MM.1S (cell line): ENCODE results near the gene RRAGD.
A peak's percentile ranks its signal among the peaks of the same experiment; 100 is the strongest.

Source experiments
- DNase-seq: peaks from one replicate; pipeline ENCODE4 v3.0.0-alpha.2; 2015
- H2AFZ ChIP-seq: fragments of 300-600 bp; sonication (generic); 2 replicates; pipeline ENCODE4 v1.6.0; 2016; ENCODE audit warnings: antibody characterized with exemption, low read length
- H3F3A ChIP-seq: fragments of 300-600 bp; sonication (generic); 2 replicates; pipeline ENCODE4 v1.6.1; 2016; ENCODE audit warnings: mild to moderate bottlenecking, antibody characterized with exemption, low read length, moderate library complexity, mixed read lengths; ENCODE audit not compliant: insufficient read depth
- H3K27ac ChIP-seq: fragments of 300-600 bp; sonication (generic); 2 replicates; pipeline ENCODE4 v1.5.1; 2016; ENCODE audit warnings: mild to moderate bottlenecking, low read length
- H3K27me3 ChIP-seq: fragments of 300-600 bp; sonication (generic); replicated peaks from 2 replicates; pipeline ENCODE4 v1.6.0; 2016; ENCODE audit warnings: low read length; ENCODE audit not compliant: insufficient read depth
- H3K36me3 ChIP-seq: fragments of 300-600 bp; sonication (generic); replicated peaks from 2 replicates; pipeline ENCODE4 v1.6.1; 2016; ENCODE audit warnings: mild to moderate bottlenecking, low read length, mixed read lengths; ENCODE audit not compliant: insufficient read depth
- H3K4me1 ChIP-seq: fragments of 300-600 bp; sonication (generic); 2 replicates; pipeline ENCODE4 v1.6.1; 2016; ENCODE audit warnings: low read length, mixed read lengths
- H3K4me2 ChIP-seq: fragments of 300-600 bp; sonication (generic); 2 replicates; pipeline ENCODE4 v1.6.0; 2016; ENCODE audit warnings: low read depth, low read length
- H3K4me3 ChIP-seq: fragments of 300-600 bp; sonication (generic); 2 replicates; pipeline ENCODE4 v1.5.1; 2016; ENCODE audit warnings: low read length, mixed read lengths
- H3K79me2 ChIP-seq: fragments of 300-600 bp; sonication (generic); 2 replicates; pipeline ENCODE4 v1.6.1; 2016; ENCODE audit warnings: mixed run types, low read length, mixed read lengths
- H3K9ac ChIP-seq: fragments of 300-600 bp; sonication (generic); 2 replicates; pipeline ENCODE4 v1.6.1; 2016; ENCODE audit warnings: low read length, mixed read lengths
- H3K9me2 ChIP-seq: fragments of 300-600 bp; sonication (generic); replicated peaks from 2 replicates; pipeline ENCODE4 v1.6.1; 2016; ENCODE audit warnings: mild to moderate bottlenecking, low read length, mixed read lengths; ENCODE audit not compliant: insufficient read depth
- H3K9me3 ChIP-seq: fragments of 300-600 bp; sonication (generic); replicated peaks from 2 replicates; pipeline ENCODE4 v1.6.1; 2016; ENCODE audit warnings: mild to moderate bottlenecking, low read length, mixed read lengths; ENCODE audit not compliant: insufficient read depth
- H4K20me1 ChIP-seq: fragments of 300-600 bp; sonication (generic); 2 replicates; pipeline ENCODE4 v1.6.1; 2016; ENCODE audit warnings: mild to moderate bottlenecking, low read length, moderate library complexity, mixed read lengths; ENCODE audit not compliant: insufficient read depth
- CTCF ChIP-seq: fragments of 300-600 bp; sonication (generic); IDR thresholded peaks from 2 replicates; pipeline ENCODE4 v1.5.1; 2016; ENCODE audit warnings: antibody characterized with exemption, low read length, mixed read lengths
- EZH2 ChIP-seq: fragments of 300-600 bp; sonication (generic); optimal IDR thresholded peaks from 2 replicates; pipeline ENCODE3; 2017; ENCODE audit warnings: low read depth, mild to moderate bottlenecking, antibody characterized with exemption, low read length, mixed read lengths
- EZH2phosphoT487 ChIP-seq: fragments of 300-600 bp; sonication (generic); IDR thresholded peaks from 2 replicates; pipeline ENCODE4 v1.6.1; 2018; ENCODE audit warnings: antibody characterized with exemption, low read length

Gene RRAGD

GRCh38 chr6:89439014-89439413 lies 26.9 kb upstream of the RRAGD start:
- Histone ChIP-seq H4K20me1 (no peaks in the 10 kb centered on the region), H3K9ac (no peak overlapping the region), H3K27me3 (no peaks in the 10 kb centered on the region), H3F3A (no peaks in the 10 kb centered on the region), H2AFZ (no peak overlapping the region), H3K4me1 (0 out of 2 replicates have a peak, but pooled peaks cover 5% of the 10 kb centered on the region), H3K4me3 (no peak overlapping the region), H3K79me2 (no peaks in the 10 kb centered on the region), H3K27ac (no peak overlapping the region), H3K9me2 (no peaks in the 10 kb centered on the region), H3K36me3 (no peaks in the 10 kb centered on the region), H3K4me2 (no peak overlapping the region), H3K9me3 (no peaks in the 10 kb centered on the region)
- DNase-seq, result no peak
- TF ChIP-seq EZH2 (no peak), EZH2phosphoT487 (no peak), CTCF (no peak)

GRCh38 chr6:89438248-89438647 lies 26.2 kb upstream of the RRAGD start:
- Histone ChIP-seq H3K36me3 (no peaks in the 10 kb centered on the region), H3K27ac (no peak overlapping the region), H3K79me2 (no peaks in the 10 kb centered on the region), H3K9me2 (no peaks in the 10 kb centered on the region), H3K27me3 (no peaks in the 10 kb centered on the region), H3K4me1 (0 out of 2 replicates have a peak, but pooled peaks cover 5% of the 10 kb centered on the region), H3F3A (no peaks in the 10 kb centered on the region), H2AFZ (no peak overlapping the region), H3K4me3 (no peak overlapping the region), H3K9me3 (no peaks in the 10 kb centered on the region), H3K9ac (no peak overlapping the region), H3K4me2 (no peak overlapping the region), H4K20me1 (no peaks in the 10 kb centered on the region)
- no peak for DNase-seq
- no peak for TF ChIP-seq EZH2phosphoT487
- no peak for TF ChIP-seq EZH2
- TF ChIP-seq CTCF, result no peak

- DNase-seq, result peak; percentile 31
- no peak overlapping the region for H3K4me2 ChIP-seq
- H3F3A ChIP-seq, result no peaks in the 10 kb centered on the region
- no peaks in the 10 kb centered on the region for H3K27me3 ChIP-seq
- no peak overlapping the region for H3K27ac ChIP-seq
- H3K4me1 ChIP-seq, result 0 out of 2 replicates have a peak, but pooled peaks cover 5% of the 10 kb centered on the region
- TF ChIP-seq EZH2phosphoT487 (no peak), EZH2 (no peak), CTCF (no peak)
- H3K79me2 ChIP-seq, result no peaks in the 10 kb centered on the region
- no peaks in the 10 kb centered on the region for H4K20me1 ChIP-seq
- no peak overlapping the region for H2AFZ ChIP-seq
- H3K9me2 ChIP-seq, result no peaks in the 10 kb centered on the region
- H3K9me3 ChIP-seq, result no peaks in the 10 kb centered on the region
- no peaks in the 10 kb centered on the region for H3K36me3 ChIP-seq
- H3K9ac ChIP-seq, result no peak overlapping the region
- no peak overlapping the region for H3K4me3 ChIP-seq
Observed at GRCh38 chr6:89436226-89436625, 24.2 kb upstream of the RRAGD start.
